ENCODE data around the gene MORN1.

- TF ChIP-seq CTCF (IDR thresholded peaks at IDR 0.05; ENCODE audit: low read depth, low read length, missing input control) (no peak), REST (IDR thresholded peaks at IDR 0.05) (no peak), YY1 (IDR thresholded peaks at IDR 0.05) (no peak), GABPA (IDR thresholded peaks at IDR 0.05 in 1 of 2, conservative IDR thresholded peaks at IDR 0.05 in 1 of 2) (no peak), TAF1 (conservative IDR thresholded peaks at IDR 0.05) (no peak)
Observed at GRCh38 chr1:2344121-2344681, 47.2 kb downstream of the MORN1 start.

Measured in liver (tissue), 3 donors.